HG03354 (cell line): ENCODE results near the gene PPP1R37.

Experiments used
- ATAC-seq: cut with Tn5 transposase; IDR thresholded peaks from one replicate; pipeline ENCODE4 v1.9.1; 2021; ENCODE audit warnings: mild to moderate bottlenecking; ENCODE audit not compliant: unreplicated experiment, poor library complexity, severe bottlenecking

Gene PPP1R37

DNA sequence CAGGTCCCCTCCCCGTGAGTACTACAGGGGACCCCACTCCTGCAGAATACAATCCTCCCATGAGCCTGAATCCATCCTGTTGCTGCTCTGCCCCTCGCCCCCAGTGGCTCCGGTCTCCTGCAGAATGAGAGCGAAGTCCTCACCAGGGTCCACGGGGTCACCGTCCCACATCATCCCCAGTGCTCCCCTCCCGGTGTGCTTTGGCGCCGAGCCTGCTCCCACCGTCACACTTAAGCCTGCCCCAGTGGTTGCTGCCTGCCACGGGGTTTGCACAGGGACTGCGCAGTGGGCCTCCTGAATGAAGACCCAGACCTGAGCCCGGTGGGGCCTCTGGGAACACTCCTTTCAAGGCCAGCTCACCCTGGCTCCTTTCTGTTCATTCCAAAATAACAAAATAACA lies 37.3 kb downstream of the PPP1R37 start:
- ATAC-seq = no peak

DNA sequence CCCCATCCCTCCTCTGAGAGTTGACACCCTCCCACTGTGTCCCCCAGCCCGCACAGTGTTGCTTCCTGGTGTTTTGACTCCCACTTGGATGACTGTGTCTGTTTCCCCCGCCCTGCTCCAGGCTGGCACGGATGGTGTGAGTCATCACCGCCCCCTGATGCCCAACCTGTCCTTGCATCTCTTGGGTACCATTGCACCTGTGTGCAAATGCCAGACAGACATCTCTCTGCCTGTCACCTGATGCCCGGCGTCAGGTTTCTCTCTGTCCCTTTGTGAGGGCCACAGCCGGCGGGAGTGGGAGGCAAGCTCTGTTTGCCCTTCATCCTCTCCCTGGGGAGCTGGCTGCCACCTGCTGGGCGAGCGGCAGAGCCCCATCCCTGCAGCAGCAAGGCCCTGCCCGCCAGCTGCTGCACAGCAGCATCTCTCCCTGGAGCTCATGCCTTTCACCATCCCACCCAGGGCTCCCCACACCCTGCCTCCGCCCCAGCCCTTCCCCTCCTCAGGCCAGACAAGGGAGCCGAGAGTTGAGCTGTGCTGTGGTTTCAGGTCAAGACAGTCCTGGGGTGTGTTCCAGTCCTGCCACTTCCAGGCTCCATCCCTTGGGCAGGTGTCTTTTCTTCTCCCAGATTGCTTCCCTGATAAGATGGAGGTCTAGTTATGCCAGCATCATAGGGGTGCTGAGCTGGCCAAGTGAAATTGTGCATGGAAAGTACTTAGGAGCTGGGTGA lies 38.1 kb downstream of the PPP1R37 start:
- ATAC-seq = no peak

DNA sequence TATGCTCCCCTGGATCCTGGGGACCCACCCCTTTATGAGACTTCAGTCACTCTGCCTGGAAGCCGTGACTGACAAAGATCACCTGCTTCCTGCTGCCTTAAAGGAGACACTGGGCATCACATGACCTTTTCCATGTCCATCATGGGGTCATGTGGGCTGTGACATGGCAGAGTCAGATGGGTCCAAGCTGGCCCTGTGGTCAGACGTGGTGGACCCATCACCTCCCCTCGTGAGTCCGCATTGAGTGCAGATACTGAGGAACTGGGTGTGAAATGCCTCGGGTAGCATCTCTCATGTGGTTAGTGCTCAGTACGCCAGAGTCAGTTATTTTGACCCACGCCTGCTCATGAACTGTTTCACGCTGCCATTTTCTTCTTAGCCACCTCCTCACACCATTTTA lies 40.7 kb downstream of the PPP1R37 start:
- no peak for ATAC-seq

DNA sequence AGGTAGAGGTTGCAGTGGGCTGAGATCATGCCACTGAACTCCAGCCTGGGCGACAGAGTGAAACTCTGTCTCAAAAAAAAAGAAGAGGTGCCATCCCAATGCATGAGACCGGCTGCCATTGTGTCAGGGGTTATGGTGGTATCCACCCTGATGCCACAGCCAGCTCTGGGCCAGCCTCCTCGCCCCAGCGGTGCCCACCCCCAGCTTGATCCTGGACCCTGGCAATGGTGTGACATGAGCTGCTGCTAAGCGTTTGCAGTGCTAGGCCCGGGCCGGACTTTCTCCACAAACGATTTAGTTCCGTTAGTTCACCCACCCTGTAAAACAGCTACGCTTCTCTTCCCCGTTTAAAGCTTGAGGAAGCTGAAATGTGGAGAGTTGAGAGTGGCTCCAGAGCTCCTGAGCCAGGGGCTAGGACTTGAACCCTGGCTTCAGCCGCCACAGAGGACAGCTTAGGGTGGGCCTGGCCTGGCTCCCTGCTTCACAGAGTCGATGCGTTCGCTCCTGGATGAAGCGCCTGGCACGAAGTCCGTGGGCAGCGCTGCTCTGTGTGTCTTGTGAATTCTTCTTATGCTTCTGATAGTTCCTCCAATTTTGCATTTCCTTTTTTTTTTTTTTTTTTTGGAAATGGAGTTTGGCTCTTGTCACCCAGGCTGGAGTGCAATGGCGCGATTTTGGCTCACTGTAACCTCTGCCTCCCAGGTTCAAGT lies 42.4 kb downstream of the PPP1R37 start:
- ATAC-seq = no peak

DNA sequence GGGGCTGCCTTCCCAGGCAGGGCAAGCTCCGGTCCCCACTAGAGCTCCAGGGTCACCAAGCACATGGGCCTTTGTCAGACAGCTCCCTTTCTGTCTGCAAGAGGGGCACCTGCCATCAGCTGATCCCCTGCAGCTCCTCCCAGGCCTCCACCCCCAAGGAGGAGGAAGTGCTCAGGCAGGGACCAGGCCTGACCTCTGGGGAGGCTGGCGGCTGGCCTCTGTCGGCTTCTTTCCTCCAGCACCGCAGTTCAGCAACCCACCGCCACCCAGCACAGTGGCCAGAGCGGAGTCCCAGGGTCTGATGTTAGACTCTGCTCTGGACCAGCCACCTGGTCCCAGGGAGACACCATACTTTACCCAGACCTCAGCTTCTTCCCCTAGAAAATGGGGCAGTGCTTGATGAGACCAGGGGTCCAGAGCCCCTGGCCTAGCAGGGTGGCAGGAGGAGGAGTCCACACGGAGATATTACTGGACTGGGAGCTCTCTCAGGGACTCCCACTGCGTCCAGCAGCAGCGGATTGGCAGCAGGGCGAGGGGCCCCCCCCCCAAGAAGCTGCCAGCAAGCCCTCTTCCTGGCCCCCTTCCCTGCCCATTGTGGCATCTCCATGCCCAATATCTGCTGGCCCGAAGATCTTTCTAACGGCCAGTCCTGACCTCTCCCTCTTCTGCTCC lies 43.7 kb downstream of the PPP1R37 start:
- no peak for ATAC-seq

DNA sequence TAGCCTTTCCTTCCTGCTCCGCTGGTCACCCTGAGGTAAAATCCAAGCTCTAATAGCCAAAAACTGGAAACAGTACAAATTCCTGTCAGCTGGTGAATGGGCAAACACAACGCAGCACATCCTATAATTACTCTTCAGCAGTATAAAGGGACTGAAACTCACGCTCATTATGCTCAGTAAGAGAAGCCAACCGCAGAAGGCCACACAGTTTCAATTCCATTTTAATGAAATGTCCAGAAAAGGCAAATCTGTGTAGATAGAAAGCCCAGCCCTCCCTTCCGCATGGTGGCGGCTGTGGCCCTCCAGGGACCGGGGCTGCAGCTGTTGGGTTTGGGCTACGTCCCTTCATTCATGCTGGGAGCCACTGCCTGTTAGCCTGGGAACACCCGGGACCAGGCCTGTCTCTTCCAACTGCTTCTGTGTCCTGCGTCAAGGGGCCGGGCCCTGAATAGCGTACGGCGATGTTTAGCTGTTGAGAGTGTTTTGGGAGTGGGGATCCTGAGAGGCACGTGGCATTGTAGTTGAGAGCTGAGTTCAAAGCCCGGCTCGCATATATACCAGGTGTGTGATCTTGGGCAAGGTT lies 44.3 kb downstream of the PPP1R37 start:
- ATAC-seq = peak; percentile 76

DNA sequence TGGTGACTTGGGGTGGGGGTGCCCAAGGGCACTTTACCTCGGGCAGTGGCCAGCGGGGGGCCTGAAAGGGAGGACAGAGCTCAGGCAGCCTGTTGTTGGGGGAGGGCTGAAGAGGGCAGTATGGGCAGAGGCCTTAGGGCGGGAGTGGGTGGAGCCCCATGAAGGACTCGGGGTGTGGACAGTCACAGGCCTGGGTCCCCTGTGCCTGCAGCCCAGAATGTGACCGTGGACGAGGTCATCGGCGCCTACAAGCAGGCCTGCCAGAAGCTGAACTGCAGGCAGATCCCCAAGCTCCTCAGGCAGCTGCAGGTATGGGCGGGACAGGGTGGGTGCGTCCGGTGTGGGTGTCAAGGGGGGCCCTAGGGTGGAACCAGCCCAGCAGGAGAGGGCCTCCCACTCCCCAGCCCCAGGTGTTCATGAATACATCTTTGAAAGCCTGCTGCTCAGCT lies 45.3 kb downstream of the PPP1R37 start:
- no peak for ATAC-seq

DNA sequence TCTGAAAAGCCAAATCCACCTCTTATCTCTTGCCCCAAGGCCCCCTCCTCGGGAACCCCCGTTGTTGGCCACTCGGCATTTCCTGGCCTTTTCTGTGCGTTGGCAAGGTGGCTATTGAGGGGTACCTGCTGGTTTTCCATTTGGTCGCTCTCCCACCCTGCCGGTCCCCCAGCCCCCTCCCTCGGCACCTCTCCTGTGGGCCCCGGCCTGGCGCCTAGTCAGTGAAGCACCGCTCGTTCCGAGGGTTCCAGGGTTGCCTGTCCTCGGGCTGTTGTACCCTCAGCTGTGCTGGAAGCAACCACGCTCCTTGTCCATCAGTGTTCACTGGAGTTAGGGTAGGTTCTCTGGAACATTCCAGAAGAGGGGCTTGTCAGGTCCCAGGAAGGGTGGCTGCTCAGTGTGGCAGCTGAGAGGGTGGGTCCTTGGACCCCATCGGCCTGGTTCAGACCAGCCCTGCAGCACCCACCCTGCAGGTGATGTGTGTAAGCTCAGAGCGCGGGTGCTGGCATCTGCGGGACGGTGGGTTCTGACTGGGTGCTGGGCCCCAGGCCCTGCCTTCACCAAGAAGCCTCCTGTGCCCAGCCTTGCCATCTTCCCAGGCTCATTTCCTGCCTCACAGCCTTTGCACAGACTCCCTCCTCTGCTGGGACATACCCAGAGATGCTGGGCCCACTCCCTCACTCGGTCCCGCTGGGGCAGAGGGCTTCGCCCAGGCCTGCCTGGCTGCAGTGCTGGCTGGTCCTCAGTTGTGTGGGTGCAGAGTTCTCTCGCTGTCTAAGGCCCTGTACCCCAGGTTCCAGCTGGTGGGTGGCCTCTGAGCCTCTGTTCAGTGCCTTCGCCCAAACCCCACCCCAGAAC lies 46.5 kb downstream of the PPP1R37 start:
- no peak for ATAC-seq

DNA sequence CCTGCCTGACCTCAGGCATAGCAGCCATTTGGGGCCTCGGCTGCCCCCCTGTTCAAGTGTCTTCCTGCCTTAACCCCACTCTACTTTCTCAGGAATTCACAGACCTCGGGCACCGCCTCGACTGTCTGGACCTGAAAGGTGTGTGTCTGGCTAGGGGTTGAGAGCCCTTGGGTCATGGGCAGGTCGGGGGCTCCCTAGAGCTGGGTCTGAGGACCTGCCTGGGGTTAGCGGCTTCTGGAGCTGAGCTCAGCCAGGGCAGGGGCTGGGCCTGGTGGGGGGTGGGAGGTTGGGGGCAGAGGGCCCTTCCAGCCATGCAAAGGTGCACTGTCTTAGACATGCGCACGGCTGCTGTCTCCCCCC lies 47.1 kb downstream of the PPP1R37 start:
- no peak for ATAC-seq

DNA sequence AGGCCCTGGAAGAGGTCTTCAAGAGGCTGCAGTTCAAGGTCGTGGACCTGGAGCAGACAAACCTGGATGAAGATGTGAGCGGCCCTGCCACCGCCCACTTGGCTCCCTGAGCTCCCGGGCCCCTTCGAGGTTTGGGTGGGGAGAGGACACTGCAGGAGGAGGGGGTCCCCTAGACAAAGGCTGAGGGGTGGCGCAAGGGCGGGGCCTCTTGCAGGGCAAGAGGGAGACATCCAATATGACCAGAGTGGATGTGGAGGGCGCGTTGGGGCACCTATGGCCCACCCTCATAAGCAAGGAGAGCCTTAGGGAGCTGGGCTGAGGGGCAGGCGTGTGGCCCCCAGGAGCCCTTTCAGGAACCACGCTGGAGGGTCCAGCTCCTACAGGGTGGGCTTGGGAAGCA lies 47.6 kb downstream of the PPP1R37 start:
- no peak for ATAC-seq

DNA sequence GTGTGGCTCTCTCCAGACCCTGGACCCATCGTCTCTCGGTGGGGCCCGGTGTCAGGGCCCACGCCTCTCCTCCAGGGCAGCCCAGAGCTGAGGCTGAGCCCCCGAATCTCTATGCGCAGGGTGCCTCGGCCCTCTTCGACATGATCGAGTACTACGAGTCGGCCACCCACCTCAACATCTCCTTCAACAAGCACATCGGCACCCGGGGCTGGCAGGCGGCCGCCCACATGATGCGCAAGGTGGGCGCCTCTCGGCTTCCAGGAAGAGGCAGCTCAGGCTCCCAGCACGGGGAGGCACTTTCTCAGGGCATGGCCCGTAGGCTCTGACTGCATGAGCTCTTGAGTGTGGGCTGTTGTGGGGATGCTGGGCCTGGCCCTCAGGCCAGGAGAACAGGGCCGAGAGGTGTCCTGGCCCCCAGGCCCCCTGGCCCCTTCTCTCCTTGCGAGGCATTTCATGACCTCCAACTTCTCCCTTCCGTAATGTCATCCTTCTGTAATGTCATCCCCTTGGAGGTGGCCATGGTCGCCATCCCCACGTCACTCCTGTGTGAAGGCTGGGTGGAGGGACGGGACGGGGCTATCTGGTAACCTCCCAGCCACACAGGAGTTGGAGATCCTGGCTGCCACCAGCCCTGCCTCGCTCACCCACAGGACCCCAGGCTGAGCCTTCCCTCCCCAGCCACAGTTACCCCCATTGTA lies 48.4 kb downstream of the PPP1R37 start:
- no peak for ATAC-seq

DNA sequence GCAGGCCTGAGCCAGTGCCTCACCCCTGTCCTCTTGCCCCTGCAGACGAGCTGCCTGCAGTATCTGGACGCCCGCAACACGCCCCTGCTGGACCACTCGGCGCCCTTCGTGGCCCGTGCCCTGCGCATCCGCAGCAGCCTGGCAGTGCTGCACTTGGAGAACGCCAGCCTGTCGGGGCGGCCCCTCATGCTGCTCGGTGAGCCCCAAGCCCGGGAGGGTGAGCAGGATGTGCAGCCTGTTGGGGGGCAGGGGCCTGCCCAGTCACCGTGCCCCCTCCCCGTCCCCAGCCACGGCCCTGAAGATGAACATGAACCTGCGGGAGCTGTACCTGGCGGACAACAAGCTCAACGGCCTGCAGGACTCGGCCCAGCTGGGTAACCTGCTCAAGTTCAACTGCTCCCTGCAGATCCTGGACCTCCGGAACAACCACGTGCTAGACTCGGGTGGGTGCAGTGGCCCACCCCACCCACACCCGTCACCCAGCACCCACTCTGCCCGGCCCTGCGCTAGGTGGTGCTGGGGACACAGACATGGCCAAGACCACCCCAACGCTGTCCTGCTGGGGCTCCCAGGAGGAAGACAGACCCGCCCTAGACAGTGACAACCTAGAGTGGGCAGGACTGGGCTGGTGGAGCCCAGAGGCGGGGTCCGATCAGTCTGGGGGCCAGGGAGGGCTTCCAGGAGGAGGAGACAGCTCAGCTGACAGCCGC lies 49.2 kb downstream of the PPP1R37 start:
- ATAC-seq = no peak

DNA sequence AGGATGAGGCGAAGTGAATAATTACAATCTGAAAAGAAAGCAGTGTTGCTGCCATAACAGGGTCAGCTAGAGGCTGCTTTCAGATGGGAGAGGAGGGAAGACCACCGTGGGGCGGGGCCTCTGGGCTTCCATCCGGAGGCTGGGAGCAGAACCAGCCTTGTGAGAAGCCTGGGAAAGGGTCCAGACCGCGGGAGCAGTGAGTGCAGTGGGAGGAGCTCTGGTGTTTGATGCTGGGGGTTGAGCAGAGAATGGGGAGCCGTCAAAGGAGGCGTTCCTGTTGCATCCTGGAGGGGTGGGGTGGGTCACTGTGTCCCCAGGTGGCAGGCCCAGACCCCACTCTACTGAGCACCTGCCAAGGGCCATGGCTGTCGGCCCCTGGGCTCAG lies 49.7 kb downstream of the PPP1R37 start:
- ATAC-seq = no peak

DNA sequence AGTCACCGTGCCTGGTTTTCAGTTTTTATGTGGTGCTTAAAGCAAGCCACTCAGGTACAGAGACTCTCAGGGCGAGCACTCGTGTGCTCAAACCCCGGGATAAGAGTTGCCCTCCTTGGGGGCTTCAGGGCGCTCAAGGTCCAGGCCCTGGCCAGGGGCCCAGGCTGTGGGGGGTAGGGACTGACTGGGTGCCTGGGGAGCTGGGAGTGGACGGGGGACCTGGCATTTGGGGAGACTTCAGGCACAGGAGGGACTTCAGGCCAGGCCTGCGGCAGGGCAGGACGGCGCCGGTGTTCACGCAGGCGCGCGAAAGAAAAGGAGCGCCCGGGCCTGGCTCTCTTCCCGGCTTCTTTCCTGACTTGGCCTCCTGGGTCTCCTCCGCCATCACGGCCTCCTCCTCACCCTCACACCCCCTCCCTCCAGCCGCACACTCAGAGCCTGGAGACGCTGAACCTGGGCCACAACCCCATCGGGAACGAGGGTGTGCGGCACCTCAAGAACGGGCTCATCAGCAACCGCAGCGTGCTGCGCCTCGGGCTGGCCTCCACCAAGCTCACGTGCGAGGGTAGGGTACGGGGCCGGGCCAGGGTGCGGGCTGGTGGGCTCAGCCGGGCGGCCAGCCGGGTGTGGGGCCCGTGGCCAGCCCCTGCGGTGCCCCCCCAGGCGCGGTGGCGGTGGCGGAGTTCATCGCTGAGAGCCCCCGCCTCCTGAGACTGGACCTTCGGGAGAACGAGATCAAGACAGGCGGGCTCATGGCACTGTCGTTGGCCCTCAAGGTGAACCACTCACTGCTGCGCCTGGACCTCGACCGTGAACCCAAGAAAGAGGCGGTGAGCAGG lies 51.7 kb downstream of the PPP1R37 start:
- ATAC-seq = no peak

DNA sequence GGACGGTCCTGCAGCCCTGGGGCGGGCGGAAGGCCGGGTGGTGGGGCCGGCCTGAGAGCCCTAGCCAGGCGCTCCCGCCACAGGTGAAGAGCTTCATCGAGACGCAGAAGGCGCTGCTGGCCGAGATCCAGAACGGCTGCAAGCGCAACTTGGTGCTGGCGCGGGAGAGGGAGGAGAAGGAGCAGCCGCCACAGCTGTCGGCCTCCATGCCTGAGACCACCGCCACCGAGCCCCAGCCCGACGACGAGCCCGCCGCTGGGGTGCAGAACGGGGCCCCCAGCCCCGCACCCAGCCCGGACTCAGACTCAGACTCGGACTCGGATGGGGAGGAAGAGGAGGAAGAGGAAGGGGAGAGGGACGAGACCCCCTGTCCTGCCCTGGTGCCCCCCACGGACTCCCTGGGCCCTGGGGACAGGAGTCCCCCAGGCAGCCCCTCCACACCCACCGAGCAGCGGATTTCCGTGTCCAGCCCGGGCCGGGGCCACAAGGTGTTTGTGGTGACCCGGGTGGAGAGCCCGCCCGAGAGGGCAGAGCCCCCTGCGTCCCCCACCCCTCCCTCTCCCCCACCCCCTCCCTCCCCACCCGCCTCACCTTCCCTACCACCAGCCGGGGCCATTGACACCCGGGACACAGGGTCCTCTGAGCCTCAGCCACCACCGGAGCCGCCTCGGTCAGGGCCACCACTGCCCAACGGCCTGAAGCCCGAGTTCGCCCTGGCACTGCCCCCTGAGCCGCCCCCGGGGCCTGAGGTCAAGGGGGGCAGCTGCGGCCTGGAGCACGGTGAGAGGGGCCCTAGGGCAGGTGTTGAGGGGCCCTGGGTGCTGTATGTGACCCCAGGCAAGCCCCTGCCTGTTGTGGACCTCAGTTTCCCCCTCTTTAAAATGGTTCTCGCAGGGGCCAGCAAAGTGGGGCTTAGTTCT lies 52.6 kb downstream of the PPP1R37 start:
- ATAC-seq = no peak

DNA sequence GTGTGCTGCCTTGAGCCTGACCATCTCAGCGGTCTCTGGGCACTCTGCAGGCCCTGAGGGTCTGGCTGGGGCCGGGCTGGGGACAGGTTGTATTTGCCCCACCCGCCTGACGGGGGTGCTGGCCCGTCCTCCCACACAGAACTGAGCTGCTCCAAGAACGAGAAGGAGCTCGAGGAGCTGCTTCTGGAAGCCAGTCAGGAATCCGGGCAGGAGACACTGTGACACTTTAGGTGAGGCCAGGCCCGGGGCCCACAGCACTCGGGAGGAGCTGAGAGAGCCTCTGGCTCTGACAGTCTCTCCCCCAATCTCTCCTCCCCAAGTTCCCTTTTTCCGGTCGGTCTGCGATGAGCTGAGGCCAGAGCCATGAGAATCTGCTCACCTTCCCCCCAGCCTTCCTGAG lies 53.3 kb downstream of the PPP1R37 start:
- no peak for ATAC-seq

DNA sequence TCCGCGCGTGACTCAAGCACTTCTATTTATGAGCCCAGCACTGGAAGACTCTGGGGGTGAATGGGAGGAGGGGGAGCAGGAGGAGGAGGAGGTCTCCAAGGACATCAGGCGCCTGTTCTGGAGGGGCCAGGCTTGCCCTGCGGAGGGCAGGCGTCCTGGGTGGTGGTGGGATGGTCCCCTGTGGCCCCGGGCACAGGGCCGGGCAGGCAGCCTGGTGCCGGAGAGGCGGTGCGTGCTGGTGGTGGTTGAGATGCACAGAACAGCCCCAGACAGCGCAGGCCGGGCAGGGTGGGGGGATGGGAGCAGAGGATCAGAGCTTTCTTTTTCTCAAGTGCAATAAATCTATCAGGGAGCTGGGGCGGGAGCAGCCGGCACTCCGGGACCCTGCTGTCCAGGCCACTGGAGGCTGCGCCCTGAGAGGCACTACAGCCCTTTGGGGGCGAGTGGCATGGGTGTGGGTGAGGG lies 53.8 kb downstream of the PPP1R37 start:
- no peak for ATAC-seq
